Stimulated activated CD8-positive, alpha-beta memory T cell treated with anti-CD3 and anti-CD28 coated beads, Interleukin-4, amount 100 ng/mL, for 48 hours (primary cell): ENCODE data around the gene GALNT10.

Experiments
- DNase-seq: peaks from one replicate; pipeline ENCODE4 v3.0.0-alpha.2; 2020

GALNT10 gene

DNA sequence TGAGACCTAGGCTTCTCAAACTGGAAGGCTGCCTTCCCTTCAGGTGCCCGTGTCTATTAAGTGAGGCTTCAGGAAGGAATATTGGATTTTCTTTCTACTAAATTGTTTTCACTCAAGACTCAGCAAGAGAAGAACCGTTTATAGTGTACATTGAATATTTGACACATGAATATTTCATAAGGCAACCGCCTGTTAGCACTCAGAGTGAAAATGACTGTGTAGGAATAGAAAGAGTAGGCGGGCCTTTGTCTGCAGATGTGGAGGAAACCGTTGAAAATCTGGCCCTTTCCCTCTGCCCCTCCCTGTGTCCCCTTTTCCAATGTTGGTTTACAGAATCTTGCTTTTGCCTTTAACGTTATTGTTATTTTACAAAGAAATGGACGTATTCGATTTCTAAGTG, 261.4 kb downstream of the GALNT10 start:
- DNase-seq = no peak

DNA sequence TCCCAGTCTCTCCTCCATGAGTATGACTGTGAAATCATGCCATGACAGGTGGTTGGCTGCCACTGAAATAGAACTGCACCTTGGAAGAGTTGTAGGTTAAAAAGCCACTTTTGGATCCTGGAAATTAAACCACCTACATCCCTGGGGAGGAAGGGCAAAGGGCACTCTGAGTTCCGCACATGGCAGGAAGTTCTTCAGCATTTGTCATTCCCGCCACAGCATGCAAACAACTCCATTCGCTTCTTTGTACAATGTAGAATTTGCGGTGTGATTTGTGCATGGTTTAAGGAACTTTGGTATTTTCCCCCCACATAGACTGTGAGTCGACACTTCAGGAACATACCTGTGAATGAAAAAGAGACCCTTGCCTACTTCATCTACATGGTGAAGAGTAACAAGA, 265.1 kb downstream of the GALNT10 start:
- DNase-seq = no peak

DNA sequence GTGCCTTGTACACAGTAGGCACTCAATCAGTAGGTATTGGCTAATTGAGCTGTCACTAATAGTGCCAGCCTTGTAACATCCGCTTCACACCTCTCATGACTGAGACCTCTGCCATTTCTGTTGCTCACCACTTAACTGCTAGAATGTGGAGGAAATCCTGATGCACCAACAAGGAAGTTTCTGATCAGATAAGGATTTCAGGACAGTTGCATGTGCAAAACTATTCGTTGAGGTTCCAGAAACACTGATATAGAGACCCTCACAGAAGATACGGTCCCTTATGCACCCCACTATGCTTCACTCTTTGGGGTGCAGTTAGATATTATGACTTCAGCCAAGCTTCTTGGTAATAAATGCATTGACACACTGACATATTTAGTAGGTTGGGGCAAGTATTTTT, 266.0 kb downstream of the GALNT10 start:
- no peak for DNase-seq

GRCh38 chr5:154459015-154459414, 268.5 kb downstream of the GALNT10 start:
- no peak for DNase-seq

GRCh38 chr5:154460172-154460571, 269.6 kb downstream of the GALNT10 start:
- no peak for DNase-seq

- no peak for DNase-seq
These were observed 271.0 kb downstream of the GALNT10 start for GRCh38 chr5:154461531-154461930.

DNA sequence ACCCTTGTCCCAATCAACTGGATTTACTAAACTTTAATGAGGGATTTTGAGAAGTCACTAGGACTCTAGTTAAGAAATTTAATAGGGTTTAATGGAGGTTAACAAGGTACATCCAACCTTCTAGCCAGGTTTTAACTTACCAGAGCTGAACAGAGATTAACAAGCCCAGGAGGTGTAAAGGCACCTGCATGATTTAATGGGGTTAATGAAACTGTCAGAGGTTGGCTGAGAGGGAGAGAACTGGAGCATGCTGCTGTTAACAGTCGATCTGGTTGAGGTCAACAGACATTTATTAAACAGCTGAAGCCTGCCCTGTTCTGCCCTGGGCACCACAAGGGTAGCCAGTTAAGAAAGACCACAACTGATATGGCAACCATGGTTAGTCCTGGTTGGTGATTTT, 273.9 kb downstream of the GALNT10 start:
- no peak for DNase-seq

- DNase-seq = no peak
These were observed 274.6 kb downstream of the GALNT10 start for GRCh38 chr5:154465169-154465568.

GRCh38 chr5:154466147-154466546, 275.6 kb downstream of the GALNT10 start:
- DNase-seq = no peak

DNA sequence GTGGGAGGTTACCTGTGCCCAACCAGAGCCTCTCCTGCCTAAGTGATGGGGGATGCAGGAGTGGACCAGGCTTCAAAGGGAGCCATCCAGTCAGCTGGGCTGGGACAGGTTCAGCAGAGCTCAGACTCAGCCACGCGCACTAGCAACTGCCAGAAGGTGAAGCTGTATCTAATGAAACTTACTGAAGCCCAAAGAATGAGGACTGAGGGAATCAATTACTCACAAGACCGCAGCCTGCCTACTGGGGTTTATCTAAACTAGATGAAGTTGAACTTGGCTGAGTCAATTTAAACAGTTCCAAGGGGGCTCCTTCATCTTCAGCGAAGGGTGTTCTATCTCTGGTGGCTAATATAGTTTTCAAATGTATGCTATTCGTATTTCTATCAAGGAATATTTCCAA, 276.1 kb downstream of the GALNT10 start:
- DNase-seq = no peak

DNA sequence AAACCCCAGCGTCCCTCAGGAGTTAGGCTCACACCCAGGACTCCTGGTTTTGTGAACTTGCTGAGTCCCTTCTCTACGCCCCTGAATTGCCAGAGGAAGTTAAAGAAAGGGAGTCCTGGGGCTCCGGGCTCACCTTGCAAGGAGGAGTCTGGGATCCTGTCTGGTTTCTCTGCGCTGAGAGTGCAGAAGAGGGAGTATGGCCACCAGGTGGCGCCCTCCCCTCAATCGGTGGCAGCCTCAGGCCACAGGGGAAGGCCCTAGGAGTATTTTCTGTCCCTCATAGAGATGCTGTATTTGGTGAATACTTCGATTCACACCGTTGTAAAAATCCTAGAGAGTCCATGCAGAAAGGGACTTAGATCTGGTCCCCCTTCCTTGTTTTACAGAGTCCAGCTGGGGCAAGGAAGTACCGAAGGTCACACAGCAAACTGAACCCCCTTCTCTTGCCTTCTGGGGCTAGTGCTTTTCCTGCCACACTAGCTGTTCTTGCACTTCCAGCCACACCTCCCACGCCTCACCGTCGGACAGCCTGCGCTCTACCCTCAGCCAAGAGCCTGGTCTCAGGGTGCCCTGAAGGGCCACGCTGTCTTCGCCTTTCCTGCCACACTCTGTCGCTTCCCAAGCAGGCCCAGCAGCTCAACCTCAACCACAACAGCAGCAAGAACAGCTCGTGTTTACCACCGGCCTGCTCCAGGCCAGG, 277.3 kb downstream of the GALNT10 start:
- peak; percentile 93 for DNase-seq

- DNase-seq = no peak
These were observed 279.6 kb downstream of the GALNT10 start for GRCh38 chr5:154470137-154470536.
